ENCODE results near the gene ZC3H12C. TPM values are rescaled to one million over a fixed set of nuclear protein-coding genes. Genes with fewer than 3 reads are reported as not detected.

ZC3H12C gene
- total and polyA plus RNA-seq, 8 donors, result 1.5 to 9.5 (median 4.1) TPM

- ATAC-seq, result no peak
- FAIRE-seq, result no peak
These were observed 17.4 kb upstream of the ZC3H12C start for GRCh38 chr11:110075847-110076208.

GRCh38 chr11:110076371-110076965 lies 16.7 kb upstream of the ZC3H12C start:
- WGBS, 2 donors, result 73 to 80% methylated on average over 7 of the region's 7 CpGs
- Histone ChIP-seq H3K9me3 (no peaks in the 10 kb centered on the region), H3K27ac (no peak overlapping the region), H3K36me3 (no peaks in the 10 kb centered on the region), H3K27me3 (no peaks in the 10 kb centered on the region), H3K4me1 (peaks cover 0 to 11% (median 0%) of the 10 kb centered on the region in 3 donors), H3K4me3 (no peak overlapping the region)
- intact Hi-C loops (cut with DNase I), result no loop called here
- no peak for TF ChIP-seq CTCF (IDR thresholded peaks at IDR 0.05)
- no peak for ATAC-seq
- DNase-seq, result no peak
- FAIRE-seq, result no peak

More at GRCh38 chr11:110075847-110076208, 17.4 kb upstream of the ZC3H12C start:
- no peak for TF ChIP-seq CTCF (IDR thresholded peaks at IDR 0.05)
- H3K27ac ChIP-seq, result no peak overlapping the region
- WGBS, 2 donors, result 47 to 52% methylated on average over 4 of the region's 4 CpGs
- H3K4me3 ChIP-seq, result no peak overlapping the region
- H3K27me3 ChIP-seq, result no peaks in the 10 kb centered on the region
- intact Hi-C loops (cut with DNase I), result no loop called here
- H3K9me3 ChIP-seq, result no peaks in the 10 kb centered on the region
- no peaks in the 10 kb centered on the region for H3K36me3 ChIP-seq
- no peak for DNase-seq
- peaks cover 0 to 11% (median 0%) of the 10 kb centered on the region in 3 donors for H3K4me1 ChIP-seq

GRCh38 chr11:110077346-110077745 lies 15.8 kb upstream of the ZC3H12C start:
- H3K27ac ChIP-seq, result no peak overlapping the region
- no peak for FAIRE-seq
- peak in 3 of 4 donors; percentile 18 to 62 (median 43) for ATAC-seq
- no peaks in the 10 kb centered on the region for H3K27me3 ChIP-seq
- intact Hi-C loops (cut with DNase I), result no loop called here
- no peaks in the 10 kb centered on the region for H3K36me3 ChIP-seq
- no peak overlapping the region for H3K4me3 ChIP-seq
- no peaks in the 10 kb centered on the region for H3K9me3 ChIP-seq
- TF ChIP-seq CTCF (IDR thresholded peaks at IDR 0.05), result no peak
- WGBS, 2 donors, result 24% methylated on average over 1 of the region's 1 CpG
- DNase-seq, result no peak
- peaks cover 0 to 11% (median 0%) of the 10 kb centered on the region in 3 donors for H3K4me1 ChIP-seq

- TF ChIP-seq CTCF (IDR thresholded peaks at IDR 0.05), result no peak
- peak in 3 of 4 donors; percentile 53 to 77 (median 58) for ATAC-seq
- DNase-seq, result no peak
- H3K36me3 ChIP-seq, result no peaks in the 10 kb centered on the region
- H3K27me3 ChIP-seq, result no peaks in the 10 kb centered on the region
- WGBS, 2 donors, result 47 to 55% methylated on average over 6 of the region's 6 CpGs
- no peak overlapping the region for H3K27ac ChIP-seq
- no peak overlapping the region for H3K4me3 ChIP-seq
- no peaks in the 10 kb centered on the region for H3K9me3 ChIP-seq
- no peak for FAIRE-seq
- H3K4me1 ChIP-seq, result peaks cover 0 to 11% (median 0%) of the 10 kb centered on the region in 3 donors
- intact Hi-C loops (cut with DNase I), result no loop called here
These were observed 15.3 kb upstream of the ZC3H12C start for GRCh38 chr11:110077831-110078325.

GRCh38 chr11:110078923-110079544 lies 14.2 kb upstream of the ZC3H12C start:
- DNase-seq (no peak), FAIRE-seq (no peak), ATAC-seq (no peak)
- no peak for TF ChIP-seq CTCF (IDR thresholded peaks at IDR 0.05)
- Histone ChIP-seq H3K36me3 (no peaks in the 10 kb centered on the region), H3K9me3 (no peaks in the 10 kb centered on the region), H3K4me3 (no peak overlapping the region), H3K4me1 (peaks cover 0 to 11% (median 0%) of the 10 kb centered on the region in 3 donors), H3K27me3 (no peaks in the 10 kb centered on the region), H3K27ac (no peak overlapping the region)
- WGBS, 2 donors, result 94 to 100% methylated on average over 1 of the region's 1 CpG
- intact Hi-C loops (cut with DNase I), result no loop called here
